CD4-positive, alpha-beta T cell treated with Interleukin-15 for 1 hour (primary cell): ENCODE data around the gene RNF213.

Experiments
- DNase-seq: peaks from one replicate; pipeline ENCODE4 v3.0.0-alpha.2; 2020

RNF213 gene

GRCh38 chr17:80374732-80375585 is 114.3 kb downstream of the RNF213 start:
- no peak for DNase-seq

- DNase-seq, result no peak
These were observed 115.9 kb downstream of the RNF213 start for GRCh38 chr17:80376531-80376930.

DNA sequence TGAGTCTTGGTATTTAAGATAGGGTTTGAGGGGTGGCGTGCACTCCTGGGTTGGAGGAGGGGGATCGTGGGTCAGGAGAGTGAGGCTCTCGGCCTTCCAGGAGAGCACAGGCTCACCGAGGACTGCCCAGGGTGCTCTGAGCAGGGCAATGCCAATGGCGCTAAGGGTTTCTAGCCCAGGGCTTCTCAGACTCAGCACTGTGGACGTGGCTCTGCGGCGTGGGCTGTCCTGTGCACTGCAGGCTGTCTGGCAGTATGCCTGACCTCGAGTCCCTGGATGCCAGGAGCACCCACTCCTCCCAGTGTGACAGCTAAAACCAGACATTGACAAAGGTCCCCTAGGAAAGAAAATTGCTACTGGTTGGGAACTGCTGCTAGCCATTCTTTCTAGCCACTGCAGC is 117.1 kb downstream of the RNF213 start:
- no peak for DNase-seq

GRCh38 chr17:80379348-80379747 is 118.7 kb downstream of the RNF213 start:
- DNase-seq, result no peak

GRCh38 chr17:80380068-80380467 is 119.4 kb downstream of the RNF213 start:
- DNase-seq, result no peak

- DNase-seq, result no peak
These were observed 119.9 kb downstream of the RNF213 start for GRCh38 chr17:80380555-80381002.

DNA sequence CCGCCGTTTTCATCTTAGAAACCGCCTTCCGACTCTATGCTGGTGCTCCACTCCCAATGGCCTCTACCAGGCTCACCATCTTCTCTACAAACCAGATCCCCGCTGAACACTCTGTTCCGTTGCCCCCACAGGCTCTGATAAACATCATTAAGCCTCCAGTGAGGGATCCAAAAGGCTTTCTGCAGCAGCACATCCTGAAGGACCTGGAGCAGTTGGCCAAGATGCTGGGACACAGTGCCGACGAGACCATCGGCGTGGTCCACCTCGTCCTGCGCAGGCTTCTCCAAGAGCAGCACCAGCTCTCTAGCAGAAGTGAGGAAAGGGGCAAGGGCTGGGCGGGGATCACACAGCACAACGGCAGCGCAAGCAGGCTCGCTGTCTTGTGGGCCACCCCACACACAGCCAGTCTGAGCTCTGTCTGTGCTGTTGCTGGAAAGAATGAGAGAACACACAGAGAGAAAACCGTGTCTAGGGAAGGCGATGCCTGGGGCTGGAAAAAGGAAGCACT is 120.8 kb downstream of the RNF213 start:
- DNase-seq, result no peak

GRCh38 chr17:80382446-80382845 is 121.8 kb downstream of the RNF213 start:
- no peak for DNase-seq

- DNase-seq, result no peak
These were observed 122.3 kb downstream of the RNF213 start for GRCh38 chr17:80382956-80383355.

- no peak for DNase-seq
These were observed 123.7 kb downstream of the RNF213 start for GRCh38 chr17:80384078-80384960.

GRCh38 chr17:80385046-80385445 is 124.4 kb downstream of the RNF213 start:
- no peak for DNase-seq

GRCh38 chr17:80386341-80386740 is 125.7 kb downstream of the RNF213 start:
- no peak for DNase-seq

DNA sequence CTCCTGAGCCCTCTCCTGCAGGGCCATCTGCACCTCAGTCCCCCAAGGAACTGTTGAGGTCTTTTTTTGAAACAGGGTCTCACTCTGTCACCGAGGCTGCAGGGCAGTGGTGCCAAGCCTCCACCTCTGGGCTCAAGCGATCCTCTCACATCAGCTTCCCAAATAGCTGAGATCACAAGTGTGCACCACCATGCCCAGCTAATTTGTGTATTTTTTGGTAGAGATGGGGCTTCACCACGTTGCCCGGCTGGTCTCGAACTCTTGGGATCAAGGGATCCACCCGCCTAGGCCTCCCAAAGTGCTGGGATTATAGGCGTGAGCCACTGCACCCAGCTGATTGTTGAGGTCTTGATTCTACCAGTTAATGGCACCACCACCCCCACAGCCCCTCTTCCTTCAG is 126.4 kb downstream of the RNF213 start:
- DNase-seq, result no peak

- DNase-seq, result no peak
These were observed 127.5 kb downstream of the RNF213 start for GRCh38 chr17:80388175-80388574.

- DNase-seq, result no peak
These were observed 127.9 kb downstream of the RNF213 start for GRCh38 chr17:80388601-80389000.

- no peak for DNase-seq
These were observed 128.7 kb downstream of the RNF213 start for GRCh38 chr17:80389011-80389995.

GRCh38 chr17:80393241-80393890 is 132.7 kb downstream of the RNF213 start:
- no peak for DNase-seq

DNA sequence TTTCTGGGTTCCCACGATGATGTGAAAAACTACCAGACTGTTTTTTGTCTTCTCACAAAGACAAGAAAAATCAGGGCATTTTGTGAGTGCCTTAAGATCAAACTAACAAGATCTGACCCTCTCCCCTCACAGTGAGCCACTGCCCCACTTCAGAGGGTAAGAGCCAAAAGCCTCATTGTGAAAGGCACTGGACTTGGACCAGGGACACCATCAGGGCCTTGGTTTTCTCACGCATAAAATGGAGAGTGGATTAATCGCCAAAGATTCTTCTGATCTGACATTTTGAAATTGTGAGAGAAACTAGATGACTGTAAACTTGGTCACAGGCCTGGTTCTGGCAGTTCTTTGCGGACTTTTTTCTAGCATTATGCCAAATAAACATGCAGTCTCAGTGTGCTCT is 133.3 kb downstream of the RNF213 start:
- DNase-seq, result no peak

DNA sequence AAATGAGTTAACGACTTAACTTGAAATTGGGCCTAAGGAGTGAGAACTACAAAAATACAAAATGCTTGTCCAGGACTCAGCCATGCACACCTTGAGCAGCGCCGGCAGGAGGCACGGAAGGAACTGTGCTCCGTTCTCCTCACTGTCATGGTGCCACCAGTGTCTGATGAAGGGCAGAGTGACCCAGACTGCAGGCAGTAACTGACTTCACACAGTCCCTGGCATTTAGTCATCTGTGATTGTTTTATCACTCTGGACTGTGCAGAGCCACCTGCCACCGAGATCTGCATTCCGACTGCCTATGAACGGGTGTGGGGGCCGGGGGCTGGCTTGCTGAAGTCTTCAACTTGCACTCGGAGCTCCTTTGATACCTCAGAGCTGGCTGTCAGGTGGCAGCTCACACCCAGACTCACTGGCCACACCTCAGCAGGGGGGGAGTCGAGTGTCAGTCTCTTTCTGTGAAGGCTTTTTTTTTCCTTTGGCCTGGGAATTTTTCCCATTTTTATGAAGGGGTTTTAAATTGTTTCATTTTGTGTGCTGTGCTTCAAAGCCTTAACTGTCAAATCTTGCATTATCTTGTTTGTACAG is 134.1 kb downstream of the RNF213 start:
- no peak for DNase-seq

DNA sequence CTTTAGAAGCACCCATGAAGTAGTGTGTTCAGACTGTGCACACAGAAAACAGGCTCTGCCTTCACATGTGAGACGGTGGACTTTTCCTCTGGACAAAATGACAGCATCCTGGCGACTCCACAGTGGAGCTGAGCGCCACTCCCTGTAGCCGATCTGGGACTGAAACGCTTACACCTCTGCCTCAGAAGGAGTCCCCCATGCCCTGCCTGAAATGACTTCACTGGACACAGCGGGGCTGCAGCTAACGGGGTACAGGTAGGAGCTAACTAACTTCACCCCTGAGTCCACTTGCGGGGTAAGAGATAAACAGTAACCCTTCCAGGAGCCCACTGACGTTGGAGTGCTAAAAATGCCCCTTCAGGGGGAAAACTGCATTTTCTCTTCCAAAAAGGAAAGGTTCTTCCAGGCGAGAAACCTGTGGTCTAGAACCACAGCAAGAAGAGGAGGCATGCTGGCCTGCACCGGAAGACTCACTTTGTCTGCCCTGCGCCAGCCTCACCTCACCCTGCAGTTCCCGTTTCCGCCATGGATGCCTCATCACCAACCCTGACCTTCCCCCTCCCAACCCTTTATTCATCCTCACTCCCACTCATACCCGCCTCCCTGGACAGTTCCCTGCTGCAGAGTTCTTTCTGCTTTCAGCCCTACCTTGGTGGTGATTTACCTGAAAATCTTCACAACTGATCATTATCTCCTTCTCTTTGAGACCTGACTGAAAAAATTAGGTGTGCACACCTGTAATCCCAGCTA is 134.9 kb downstream of the RNF213 start:
- no peak for DNase-seq
